ENCODE measurements around the gene PSMD5.

Gene PSMD5

GRCh38 chr9:120854596-120855327 lies 12.0 kb upstream of the PSMD5 start:
- DNase-seq (ENCODE audit: low read depth), result no peak

DNA sequence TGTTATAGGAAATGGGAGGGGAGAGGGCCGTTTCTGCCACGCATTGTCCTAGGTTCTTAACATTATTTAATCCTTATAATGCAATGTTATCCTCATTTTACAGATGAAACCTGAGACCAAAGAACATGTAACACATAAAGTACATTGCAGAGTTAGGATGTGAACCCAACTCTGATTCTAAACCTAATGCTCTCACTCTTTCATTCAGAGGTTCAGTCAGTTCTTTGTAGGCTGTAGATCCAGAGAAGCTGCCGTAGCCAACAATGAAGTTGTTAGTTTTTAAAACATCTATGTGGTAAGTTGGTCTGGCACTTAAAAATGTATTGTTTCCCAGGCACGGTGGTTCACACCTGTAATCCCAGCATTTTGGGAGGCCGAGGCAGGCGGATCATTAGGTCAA lies 10.5 kb upstream of the PSMD5 start:
- DNase-seq (ENCODE audit: low read depth), result no peak

DNA sequence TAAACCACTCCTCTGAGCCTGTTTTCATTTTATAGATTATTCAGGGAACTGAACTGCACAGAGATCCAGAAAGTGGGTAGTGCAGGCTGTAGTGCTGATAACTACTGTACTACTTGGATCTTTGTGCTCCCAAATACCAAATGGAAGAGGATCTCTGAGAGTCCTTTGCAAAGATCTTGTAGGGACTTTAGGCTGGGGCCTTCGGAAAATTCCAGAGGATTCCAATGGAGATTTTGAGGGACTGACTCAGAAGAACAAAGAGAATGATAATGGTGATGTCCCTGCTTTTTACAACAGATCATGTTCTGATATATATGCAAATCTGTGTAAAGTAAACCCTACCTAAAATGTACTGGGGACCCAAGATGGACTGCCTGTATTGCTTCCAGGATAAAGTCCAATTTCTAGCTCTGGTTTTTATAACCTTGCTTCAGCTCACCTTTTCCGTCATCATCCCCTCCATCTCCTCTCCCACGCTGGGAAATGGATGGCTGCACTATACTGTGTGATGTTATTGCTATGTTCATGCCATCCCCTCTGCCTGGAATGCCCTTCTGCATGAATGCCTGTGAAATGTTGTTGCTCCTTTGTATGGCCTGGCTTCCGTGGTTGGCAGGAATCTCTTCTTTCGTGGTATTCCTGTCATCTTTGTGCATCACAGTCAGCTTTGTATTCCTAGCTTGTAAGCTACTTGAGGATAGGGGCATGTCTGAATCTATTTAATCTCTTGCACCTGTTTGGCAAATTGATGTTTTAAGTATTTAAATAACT lies 9.7 kb upstream of the PSMD5 start:
- DNase-seq (ENCODE audit: low read depth), result no peak

DNA sequence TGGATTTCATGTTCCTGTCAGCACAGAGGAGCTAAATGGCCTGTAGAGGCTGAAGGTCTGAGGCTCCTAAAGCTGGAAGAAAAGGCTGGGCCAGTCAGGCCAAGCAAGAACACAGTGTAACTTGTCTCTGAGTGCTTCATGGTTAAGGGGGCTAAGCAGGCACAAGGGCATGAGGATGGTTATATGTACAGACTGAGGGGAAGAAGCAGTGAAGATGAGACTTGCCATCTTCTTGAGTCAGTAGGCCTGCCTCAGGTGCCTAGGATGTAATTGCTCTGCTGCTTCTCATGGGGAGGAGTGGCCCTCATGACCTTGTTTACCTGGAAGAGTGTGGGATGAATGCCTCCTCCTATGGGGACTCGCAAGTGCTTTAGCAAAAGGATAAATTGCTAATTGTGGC lies 8.7 kb upstream of the PSMD5 start:
- DNase-seq (ENCODE audit: low read depth), result no peak

DNA sequence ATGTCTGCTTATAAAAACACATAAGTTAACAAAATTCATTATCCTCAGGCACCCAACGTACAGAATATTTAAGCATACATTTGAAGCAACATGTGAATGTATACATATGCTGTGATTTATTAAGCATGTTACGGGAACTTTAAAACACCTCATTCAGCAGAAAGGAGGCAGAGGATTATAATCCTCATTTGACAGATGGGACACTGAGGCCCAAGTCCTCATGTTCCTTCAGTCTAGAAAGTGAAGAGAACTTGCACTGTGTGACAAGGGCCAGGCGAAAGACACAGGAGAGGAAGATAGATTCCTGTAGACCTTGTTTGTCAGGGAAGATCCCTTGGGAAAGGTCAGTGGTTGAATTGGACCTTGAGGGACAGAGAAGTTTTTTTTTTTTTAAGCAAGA lies 7.6 kb upstream of the PSMD5 start:
- no peak for DNase-seq (ENCODE audit: low read depth)

- no peak for DNase-seq (ENCODE audit: low read depth)
Measured at GRCh38 chr9:120846906-120847305, 4.2 kb upstream of the PSMD5 start.

- DNase-seq (ENCODE audit: low read depth), result no peak
Measured at GRCh38 chr9:120846251-120846889, 3.6 kb upstream of the PSMD5 start.

DNA sequence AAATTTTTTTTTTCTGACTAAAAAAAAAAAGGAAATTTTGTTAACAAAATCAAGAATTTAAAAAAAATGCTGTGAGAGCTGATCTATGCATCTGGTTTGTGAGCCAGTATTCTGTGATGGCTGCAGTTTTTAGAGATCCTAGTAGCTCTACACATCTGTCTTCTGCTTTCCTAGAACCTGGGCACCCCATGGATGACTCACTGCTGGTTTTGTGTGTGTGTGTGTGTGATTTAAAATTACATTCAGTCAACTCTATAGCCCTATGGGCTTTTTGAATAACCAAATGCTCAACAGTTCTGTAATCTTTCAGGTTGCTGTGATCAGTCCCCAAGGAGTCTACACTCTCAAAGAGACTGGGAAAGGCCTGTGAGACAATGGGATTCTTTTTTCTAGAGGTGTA lies 2.5 kb upstream of the PSMD5 start:
- no peak for DNase-seq (ENCODE audit: low read depth)

DNA sequence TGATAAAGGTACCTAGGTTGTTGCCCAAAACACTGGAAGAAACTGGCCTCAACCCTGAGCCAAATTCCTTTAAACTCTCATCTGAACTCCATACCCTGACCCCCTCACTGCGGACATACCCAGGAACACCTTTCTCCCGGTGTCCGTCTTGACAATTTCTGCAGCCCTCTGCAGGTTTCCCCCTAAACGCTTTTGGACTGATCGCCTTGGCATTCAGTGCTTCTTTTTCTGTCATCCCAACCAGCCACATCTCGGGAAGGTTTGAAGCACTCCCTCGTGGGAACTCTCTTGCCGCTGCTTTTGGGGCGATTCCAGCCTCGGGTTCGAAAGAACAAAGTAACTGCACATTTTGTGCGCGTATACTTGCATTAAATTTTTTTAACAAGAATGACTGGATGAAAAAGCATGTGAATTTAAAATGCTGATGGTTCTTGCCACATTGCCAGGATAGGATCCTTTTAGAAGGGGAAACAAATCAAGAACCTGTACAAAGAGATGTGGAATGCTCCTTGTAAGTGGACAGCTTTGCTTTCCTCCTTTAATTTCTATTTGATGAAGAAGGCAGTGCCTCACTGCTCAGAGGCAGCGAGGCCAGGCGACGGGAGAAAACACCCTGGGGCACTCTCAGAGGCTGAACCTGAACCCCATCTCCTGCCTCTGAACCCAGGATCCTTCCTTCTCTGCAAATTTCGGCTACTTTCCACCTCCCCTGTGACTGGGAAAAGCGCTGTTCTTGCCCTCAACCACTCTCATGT lies 615 bp downstream of the PSMD5 start:
- no peak for DNase-seq (ENCODE audit: low read depth)

DNA sequence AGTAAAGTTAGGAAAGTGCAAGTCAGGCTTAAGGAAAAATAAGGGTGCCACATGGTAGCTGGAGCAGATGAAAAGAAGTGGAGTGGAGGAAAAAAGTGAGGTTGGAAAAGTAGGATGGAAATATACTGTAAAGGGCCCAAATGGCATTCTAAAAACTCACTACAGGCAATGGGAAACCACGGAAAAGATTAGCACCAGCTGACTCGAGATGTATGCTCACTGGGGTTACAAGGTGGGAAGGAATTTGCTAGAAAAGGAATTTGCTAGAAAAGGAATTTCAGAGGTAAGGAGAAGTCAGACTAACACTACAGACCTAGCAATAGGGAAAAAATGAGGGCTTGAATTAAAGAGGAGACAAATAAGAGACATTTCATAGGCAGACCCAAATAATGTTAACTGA lies 3.6 kb downstream of the PSMD5 start:
- no peak for DNase-seq (ENCODE audit: low read depth)

DNA sequence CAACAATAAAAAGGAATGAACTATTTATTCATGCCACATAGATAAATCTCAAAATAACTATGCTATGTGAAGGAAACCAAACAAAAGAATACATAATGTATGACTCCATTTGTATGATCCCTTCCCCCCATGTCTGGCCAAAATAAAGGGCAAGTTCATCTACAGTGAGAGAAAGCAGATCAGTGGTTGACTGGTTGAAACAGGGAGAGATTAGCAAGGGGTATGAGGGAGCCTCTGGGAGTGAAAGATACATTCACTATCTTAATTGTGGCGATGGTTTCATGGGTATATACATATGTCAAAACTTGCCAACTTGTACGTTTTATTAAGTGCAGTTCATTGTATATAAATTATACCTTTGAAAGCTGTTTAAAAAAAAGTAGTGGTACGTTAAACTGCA lies 4.8 kb downstream of the PSMD5 start:
- no peak for DNase-seq (ENCODE audit: low read depth)

- no peak for DNase-seq (ENCODE audit: low read depth)
Measured at GRCh38 chr9:120833325-120833724, 9.4 kb downstream of the PSMD5 start.

- no peak for DNase-seq (ENCODE audit: low read depth)
Measured at GRCh38 chr9:120832807-120833206, 9.9 kb downstream of the PSMD5 start.

DNA sequence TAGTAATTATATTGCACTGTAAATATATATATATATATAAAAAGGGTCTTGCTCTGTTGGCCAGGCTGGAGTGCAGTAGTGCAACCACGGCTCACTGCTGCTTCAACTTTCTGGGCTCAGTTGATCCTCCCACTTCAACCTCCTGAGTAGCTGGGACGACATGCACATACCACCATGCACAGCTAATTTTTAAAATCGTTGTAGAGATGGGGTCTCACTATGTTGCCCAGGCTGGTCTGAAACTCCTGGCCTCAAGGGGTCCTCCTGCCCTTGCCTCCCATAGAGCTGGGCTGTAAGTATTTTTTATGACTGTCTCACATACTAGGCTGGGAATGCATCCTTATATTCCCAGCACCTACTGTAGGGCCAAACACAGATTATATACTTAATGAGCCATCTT lies 11.9 kb downstream of the PSMD5 start:
- no peak for DNase-seq (ENCODE audit: low read depth)

- no peak for DNase-seq (ENCODE audit: low read depth)
Measured at GRCh38 chr9:120830151-120830550, 12.6 kb downstream of the PSMD5 start.

DNA sequence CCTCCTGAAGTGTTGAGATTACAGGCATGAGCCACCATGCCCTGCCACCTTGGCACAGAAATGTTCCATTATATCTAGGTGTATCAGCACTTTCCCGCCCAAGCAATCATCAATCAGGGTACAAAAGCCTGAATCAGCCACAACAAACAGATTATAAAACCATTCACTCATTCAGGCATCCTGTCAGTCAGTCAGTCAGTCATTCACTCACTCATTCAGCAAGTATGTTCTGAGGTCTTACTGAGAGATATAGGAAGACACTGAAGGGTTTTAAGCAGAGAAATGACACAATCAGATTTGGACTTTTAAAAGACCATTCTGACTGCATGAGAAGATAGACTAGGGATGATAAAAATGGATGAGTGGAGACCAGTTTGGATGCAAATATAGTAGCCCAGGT lies 13.1 kb downstream of the PSMD5 start:
- DNase-seq (ENCODE audit: low read depth), result no peak

- no peak for DNase-seq (ENCODE audit: low read depth)
Measured at GRCh38 chr9:120820095-120820494, 22.6 kb downstream of the PSMD5 start.

DNA sequence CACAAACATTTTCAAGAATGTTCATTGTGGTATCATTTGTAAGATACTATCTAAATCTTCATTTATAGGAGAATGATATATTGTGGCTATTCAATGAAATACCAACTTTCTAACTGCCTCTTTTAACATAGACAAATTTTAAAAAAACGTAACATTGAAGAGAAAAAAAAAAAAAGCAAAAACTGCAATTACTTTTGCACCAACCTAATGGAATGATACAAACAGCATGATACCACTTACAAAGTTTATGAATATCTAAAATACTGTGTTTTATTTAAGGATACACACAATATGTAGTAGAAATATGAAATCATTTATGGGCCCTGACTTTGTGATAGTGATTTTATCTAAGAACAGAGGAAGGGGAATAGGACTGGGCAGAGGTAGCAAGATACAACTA lies 24.1 kb downstream of the PSMD5 start:
- no peak for DNase-seq (ENCODE audit: low read depth)

- DNase-seq (ENCODE audit: low read depth), result no peak
Measured at GRCh38 chr9:120815075-120815474, 27.6 kb downstream of the PSMD5 start.

- DNase-seq (ENCODE audit: low read depth), result no peak
Measured at GRCh38 chr9:120808931-120809330, 33.8 kb downstream of the PSMD5 start.

DNA sequence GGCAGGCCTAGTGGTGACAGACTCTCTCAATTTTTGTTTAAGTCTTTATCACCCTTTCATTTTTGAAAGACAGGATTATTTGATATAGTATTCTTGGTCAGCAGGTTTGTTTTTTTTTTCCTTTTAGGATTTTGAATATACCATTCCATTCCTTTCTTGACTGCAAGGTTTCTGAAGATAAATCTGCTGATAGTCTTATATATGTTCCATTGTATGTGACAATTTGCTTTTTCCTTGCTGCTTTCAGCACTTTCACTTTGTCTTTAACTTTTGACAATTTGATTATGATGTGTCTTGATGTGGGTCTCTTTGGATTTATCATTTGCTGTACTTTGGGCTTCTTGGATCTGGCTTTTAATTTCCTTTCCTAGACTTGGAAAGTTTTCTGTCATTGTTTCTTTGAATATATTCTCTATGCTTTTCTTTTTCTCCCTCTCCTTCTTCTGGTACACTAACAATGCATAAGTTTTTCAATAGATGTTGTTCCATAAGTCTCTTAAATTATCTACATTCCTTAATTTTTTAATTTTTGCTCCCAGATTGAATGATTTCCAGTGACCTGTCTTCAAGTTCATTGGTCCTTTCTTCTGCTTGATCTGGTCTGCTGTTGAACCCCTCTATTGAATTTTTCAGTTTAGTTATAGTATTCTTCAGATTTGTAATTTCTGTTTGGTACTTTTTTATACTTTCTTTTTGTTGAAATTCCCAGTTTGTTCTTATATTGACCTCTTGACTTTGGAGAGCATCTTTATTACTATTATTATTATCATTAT lies 34.9 kb downstream of the PSMD5 start:
- DNase-seq (ENCODE audit: low read depth), result no peak

Measured in stimulated activated CD8-positive, alpha-beta memory T cell treated with anti-CD3 and anti-CD28 coated beads, Interleukin-15, amount 100 ng/mL, for 24 hours (primary cell).